ENCODE data around the gene KCNH4. TPM values are rescaled to one million over a fixed set of nuclear protein-coding genes. Genes with fewer than 3 reads are reported as not detected.

Gene KCNH4
- total and polyA plus RNA-seq, 2 of the 13 experiments (the other 11 are each of a cell fraction or from before 2014, with no cell fraction given) = 0.01 to 0.09 TPM

DNA sequence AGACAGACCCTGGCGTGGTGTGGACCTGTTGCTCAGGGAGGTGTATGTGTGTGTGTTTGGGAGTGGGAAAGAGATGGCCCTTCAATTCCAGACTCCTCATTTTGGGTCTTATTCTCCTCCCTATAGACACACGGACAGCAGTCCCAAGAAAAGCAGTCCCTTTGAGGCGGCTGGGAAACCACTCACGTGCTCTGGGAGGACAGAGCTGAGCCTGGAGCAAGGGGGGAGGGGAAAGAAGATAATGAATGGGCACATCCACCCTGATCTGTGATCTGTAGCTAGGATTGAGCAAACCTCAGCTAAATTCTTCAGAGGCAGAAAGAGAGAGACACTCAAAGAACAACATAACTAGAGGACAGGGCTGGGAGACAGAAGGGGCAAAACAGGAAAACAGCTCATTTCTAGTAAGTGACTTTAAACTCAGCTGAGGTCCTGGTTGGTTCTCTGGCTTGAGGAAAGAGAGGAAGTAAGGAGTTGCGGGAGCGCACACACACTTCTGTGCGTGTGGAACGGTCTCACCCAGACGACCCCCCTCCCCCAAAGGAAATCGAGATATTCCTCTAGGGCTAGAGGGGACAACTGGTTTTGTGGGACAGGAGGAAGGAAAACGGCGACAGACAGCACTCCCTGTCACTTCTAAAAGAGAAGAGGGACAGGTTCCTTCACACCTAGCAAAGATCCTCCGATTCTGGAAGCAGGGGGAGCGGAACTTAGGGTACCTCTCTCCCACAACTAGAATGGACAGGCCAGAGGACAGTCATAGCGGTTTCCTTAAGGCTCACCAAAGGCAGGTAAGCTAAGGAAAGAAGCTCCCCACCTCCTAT, 26.8 kb downstream of the KCNH4 start (continued):
- TF ChIP-seq, protein P1, sequence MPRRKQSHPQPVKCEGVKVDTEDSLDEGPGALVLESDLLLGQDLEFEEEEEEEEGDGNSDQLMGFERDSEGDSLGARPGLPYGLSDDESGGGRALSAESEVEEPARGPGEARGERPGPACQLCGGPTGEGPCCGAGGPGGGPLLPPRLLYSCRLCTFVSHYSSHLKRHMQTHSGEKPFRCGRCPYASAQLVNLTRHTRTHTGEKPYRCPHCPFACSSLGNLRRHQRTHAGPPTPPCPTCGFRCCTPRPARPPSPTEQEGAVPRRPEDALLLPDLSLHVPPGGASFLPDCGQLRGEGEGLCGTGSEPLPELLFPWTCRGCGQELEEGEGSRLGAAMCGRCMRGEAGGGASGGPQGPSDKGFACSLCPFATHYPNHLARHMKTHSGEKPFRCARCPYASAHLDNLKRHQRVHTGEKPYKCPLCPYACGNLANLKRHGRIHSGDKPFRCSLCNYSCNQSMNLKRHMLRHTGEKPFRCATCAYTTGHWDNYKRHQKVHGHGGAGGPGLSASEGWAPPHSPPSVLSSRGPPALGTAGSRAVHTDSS (CRISPR knock-in tag; conservative IDR thresholded peaks at IDR 0.05) = 0 out of 2 replicates have a peak, but pooled peaks have one; percentile 17
- TF ChIP-seq AGO1 (IDR thresholded peaks at IDR 0.05; ENCODE audit: low read depth, low read length, poor library complexity, severe bottlenecking) = no peak
- TF ChIP-seq ELF1 (CRISPR knock-in tag; IDR thresholded peaks at IDR 0.05) = no peak
- no peak for TF ChIP-seq ZNF20 (CRISPR knock-in tag; IDR thresholded peaks at IDR 0.05)
- TF ChIP-seq, protein P2, sequence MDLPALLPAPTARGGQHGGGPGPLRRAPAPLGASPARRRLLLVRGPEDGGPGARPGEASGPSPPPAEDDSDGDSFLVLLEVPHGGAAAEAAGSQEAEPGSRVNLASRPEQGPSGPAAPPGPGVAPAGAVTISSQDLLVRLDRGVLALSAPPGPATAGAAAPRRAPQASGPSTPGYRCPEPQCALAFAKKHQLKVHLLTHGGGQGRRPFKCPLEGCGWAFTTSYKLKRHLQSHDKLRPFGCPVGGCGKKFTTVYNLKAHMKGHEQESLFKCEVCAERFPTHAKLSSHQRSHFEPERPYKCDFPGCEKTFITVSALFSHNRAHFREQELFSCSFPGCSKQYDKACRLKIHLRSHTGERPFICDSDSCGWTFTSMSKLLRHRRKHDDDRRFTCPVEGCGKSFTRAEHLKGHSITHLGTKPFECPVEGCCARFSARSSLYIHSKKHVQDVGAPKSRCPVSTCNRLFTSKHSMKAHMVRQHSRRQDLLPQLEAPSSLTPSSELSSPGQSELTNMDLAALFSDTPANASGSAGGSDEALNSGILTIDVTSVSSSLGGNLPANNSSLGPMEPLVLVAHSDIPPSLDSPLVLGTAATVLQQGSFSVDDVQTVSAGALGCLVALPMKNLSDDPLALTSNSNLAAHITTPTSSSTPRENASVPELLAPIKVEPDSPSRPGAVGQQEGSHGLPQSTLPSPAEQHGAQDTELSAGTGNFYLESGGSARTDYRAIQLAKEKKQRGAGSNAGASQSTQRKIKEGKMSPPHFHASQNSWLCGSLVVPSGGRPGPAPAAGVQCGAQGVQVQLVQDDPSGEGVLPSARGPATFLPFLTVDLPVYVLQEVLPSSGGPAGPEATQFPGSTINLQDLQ (CRISPR knock-in tag; IDR thresholded peaks at IDR 0.05) = 0 out of 2 replicates have a peak, but pooled peaks have one; percentile 37
- no peak for TF ChIP-seq TCF7L2 (IDR thresholded peaks at IDR 0.05; ENCODE audit: low read depth, low read length)
- TF ChIP-seq SIX4 (CRISPR knock-in tag; IDR thresholded peaks at IDR 0.05) = 0 out of 2 replicates have a peak, but pooled peaks have one; percentile 10
- no peak for TF ChIP-seq RAD21 (CRISPR knock-in tag; IDR thresholded peaks at IDR 0.05)
- no peak for TF ChIP-seq ZNF207 (IDR thresholded peaks at IDR 0.05; ENCODE audit: borderline replicate concordance)
- peak; percentile 21; the same call in 1 of the 2 replicates for TF ChIP-seq ELF3 (CRISPR knock-in tag; IDR thresholded peaks at IDR 0.05)
- TF ChIP-seq, protein P3, sequence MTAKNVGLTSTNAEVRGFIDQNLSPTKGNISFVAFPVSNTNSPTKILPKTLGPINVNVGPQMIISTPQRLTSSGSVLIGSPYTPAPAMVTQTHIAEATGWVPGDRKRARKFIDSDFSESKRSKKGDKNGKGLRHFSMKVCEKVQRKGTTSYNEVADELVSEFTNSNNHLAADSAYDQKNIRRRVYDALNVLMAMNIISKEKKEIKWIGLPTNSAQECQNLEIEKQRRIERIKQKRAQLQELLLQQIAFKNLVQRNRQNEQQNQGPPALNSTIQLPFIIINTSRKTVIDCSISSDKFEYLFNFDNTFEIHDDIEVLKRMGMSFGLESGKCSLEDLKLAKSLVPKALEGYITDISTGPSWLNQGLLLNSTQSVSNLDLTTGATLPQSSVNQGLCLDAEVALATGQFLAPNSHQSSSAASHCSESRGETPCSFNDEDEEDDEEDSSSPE (CRISPR knock-in tag; IDR thresholded peaks at IDR 0.05) = peak; percentile 20; the same call in 1 of the 2 replicates
- no peak for TF ChIP-seq RFXANK (CRISPR knock-in tag; IDR thresholded peaks at IDR 0.05)
- no peak for TF ChIP-seq ASH2L (IDR thresholded peaks at IDR 0.05; ENCODE audit: insufficient read length, low read depth, low read length)
- TF ChIP-seq ERF (CRISPR knock-in tag; IDR thresholded peaks at IDR 0.05) = no peak
- TF ChIP-seq ZNF263 (CRISPR knock-in tag; IDR thresholded peaks at IDR 0.05) = peak; percentile 87
- TF ChIP-seq GFI1 (CRISPR knock-in tag; IDR thresholded peaks at IDR 0.05; ENCODE audit: borderline replicate concordance) = no peak
- TF ChIP-seq, protein P4, sequence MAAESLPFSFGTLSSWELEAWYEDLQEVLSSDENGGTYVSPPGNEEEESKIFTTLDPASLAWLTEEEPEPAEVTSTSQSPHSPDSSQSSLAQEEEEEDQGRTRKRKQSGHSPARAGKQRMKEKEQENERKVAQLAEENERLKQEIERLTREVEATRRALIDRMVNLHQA (CRISPR knock-in tag; IDR thresholded peaks at IDR 0.05) = no peak
- TF ChIP-seq ZKSCAN5 (CRISPR knock-in tag; IDR thresholded peaks at IDR 0.05) = no peak
- no peak for TF ChIP-seq TEAD3 (CRISPR knock-in tag; optimal IDR thresholded peaks at IDR 0.05; ENCODE audit: borderline replicate concordance)
- no peak for TF ChIP-seq NCOA5 (CRISPR knock-in tag; IDR thresholded peaks at IDR 0.05)
- TF ChIP-seq, protein P5, sequence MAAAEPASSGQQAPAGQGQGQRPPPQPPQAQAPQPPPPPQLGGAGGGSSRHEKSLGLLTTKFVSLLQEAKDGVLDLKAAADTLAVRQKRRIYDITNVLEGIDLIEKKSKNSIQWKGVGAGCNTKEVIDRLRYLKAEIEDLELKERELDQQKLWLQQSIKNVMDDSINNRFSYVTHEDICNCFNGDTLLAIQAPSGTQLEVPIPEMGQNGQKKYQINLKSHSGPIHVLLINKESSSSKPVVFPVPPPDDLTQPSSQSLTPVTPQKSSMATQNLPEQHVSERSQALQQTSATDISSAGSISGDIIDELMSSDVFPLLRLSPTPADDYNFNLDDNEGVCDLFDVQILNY (CRISPR knock-in tag; conservative IDR thresholded peaks at IDR 0.05) = no peak
- TF ChIP-seq RAD51 (IDR thresholded peaks at IDR 0.05; ENCODE audit: borderline replicate concordance) = no peak
- TF ChIP-seq ELF4 (CRISPR knock-in tag; IDR thresholded peaks at IDR 0.05; ENCODE audit: borderline replicate concordance) = no peak
- no peak for TF ChIP-seq TBX3 (IDR thresholded peaks at IDR 0.05; ENCODE audit: borderline replicate concordance)
- TF ChIP-seq CCAR2 (optimal IDR thresholded peaks at IDR 0.05; ENCODE audit: low read depth, low read length) = peak; percentile 25

Measured in HepG2 (cell line).